C4-2B (cell line): Measurements from ENCODE around the gene C9orf152.

ENCODE experiments used
- CTCF ChIP-seq: fragments of 450-650 bp; conservative IDR thresholded peaks from 2 replicates; pipeline ENCODE4 v1.5.1; 2017; ENCODE audit warnings: mild to moderate bottlenecking
- ZFX ChIP-seq: fragments of 450-650 bp; IDR thresholded peaks from 2 replicates; pipeline ENCODE4 v1.6.1; 2017

- TF ChIP-seq CTCF, result no peak
- TF ChIP-seq ZFX, result no peak
Measured at GRCh38 chr9:110249603-110250002, 41.6 kb upstream of the C9orf152 start.
